HCT116 (cell line): ENCODE measurements around the gene TARM1. TPM values are rescaled to one million over a fixed set of nuclear protein-coding genes. Genes with fewer than 3 reads are reported as not detected.

ENCODE experiments used
- ATAC-seq: fragments of 200-7000 bp; cut with Tn5 transposase; 2 replicates; pipeline ENCODE4 v1.9.1; 2020; ENCODE audit warnings: mild to moderate bottlenecking, moderate library complexity
- BruUV-seq: library from RNA; stranded (reverse); fragments of 400-500 nt; replicated peaks from 2 replicates; lab custom pipeline; 2021; lab: Mats Ljungman, UMichigan
- CTCF ChIA-PET: fragments of 300-600 bp; sonication (Branson Sonifier 250); formaldehyde crosslinking; loops from one replicate; lab custom pipeline; 2021; ENCODE audit warnings: antibody characterized with exemption; lab: Charles Lee
- POLR2A ChIA-PET: fragments of 300-600, 350-600 bp; sonication (Branson Sonifier 250); formaldehyde crosslinking; loops from one replicate; lab custom pipeline; 2021; ENCODE audit warnings: antibody characterized with exemption; lab: Charles Lee
- RAD21 ChIA-PET, 2 experiments: fragments of 300-600 bp; sonication (Branson Sonifier 250); formaldehyde crosslinking; loops; one replicate each; lab custom pipeline; 2023; ENCODE audit warnings: low total read pairs in 2 of 2; ENCODE audit not compliant: uncharacterized antibody in 2 of 2, unreplicated experiment in 2 of 2, low non-redundant PET in 1 of 2; lab: Charles Lee
- DNase-seq: peaks from one replicate; pipeline ENCODE4 v3.0.0-alpha.2; 2010; ENCODE audit warnings: low read depth, low spot score
- H2AFZ ChIP-seq: fragments of 200-600 bp; shearing (Covaris generic), sonication (generic); 2 replicates; pipeline ENCODE4 v1.6.1; 2017; ENCODE audit warnings: low read depth, mixed run types, mixed read lengths, antibody characterized with exemption, low read length; ENCODE audit not compliant: poor library complexity, severe bottlenecking
- H3K27ac ChIP-seq: 2 replicates; pipeline ENCODE4 v1.5.1; 2012; ENCODE audit warnings: low read depth, low read length
- H3K27me3 ChIP-seq: fragments of 200-600 bp; sonication (generic); 2 replicates; pipeline ENCODE4 v1.6.1; 2016; ENCODE audit warnings: mixed run types, low read length, mixed read lengths; ENCODE audit not compliant: insufficient read depth
- H3K36me3 ChIP-seq, 2 experiments: fragments of 200-500 bp in 1 of 2; fragments of 200-600 bp in 1 of 2; sonication (Bioruptor generic) in 1 of 2; sonication (generic) in 1 of 2; 2 replicates each; pipeline versions ENCODE4 v1.5.1 to v1.6.1; 2014 to 2016; ENCODE audit warnings: low read length in 2 of 2, inconsistent platforms in 1 of 2, mixed read lengths in 1 of 2, mixed run types in 1 of 2; ENCODE audit not compliant: insufficient read depth in 2 of 2, control insufficient read depth in 1 of 2
- H3K4me1 ChIP-seq, 2 experiments: fragments of 200-600 bp in 1 of 2; sonication (generic) in 1 of 2; 2 replicates each; pipeline versions ENCODE4 v1.5.1 to v1.6.1; 2012 to 2017; ENCODE audit warnings: low read length in 2 of 2, inconsistent platforms in 1 of 2, mild to moderate bottlenecking in 1 of 2, mixed read lengths in 1 of 2, mixed run types in 1 of 2, moderate library complexity in 1 of 2; ENCODE audit not compliant: insufficient read depth in 2 of 2, control insufficient read depth in 1 of 2
- H3K4me2 ChIP-seq: fragments of 200-600 bp; sonication (generic); 2 replicates; pipeline ENCODE4 v1.6.1; 2017; ENCODE audit warnings: mixed run types, low read length, mixed read lengths
- H3K4me3 ChIP-seq, 2 experiments: fragments of 200-600 bp in 1 of 2; sonication (generic) in 1 of 2; replicated peaks in 1 of 2; 2 replicates each; pipeline ENCODE4 v1.5.1; 2011 to 2016; ENCODE audit warnings: low read length in 2 of 2, control low read depth in 1 of 2, low read depth in 1 of 2, mild to moderate bottlenecking in 1 of 2, mixed read lengths in 1 of 2, mixed run types in 1 of 2
- H3K79me2 ChIP-seq: fragments of 200-600 bp; sonication (generic); 2 replicates; pipeline ENCODE4 v1.6.1; 2017; ENCODE audit warnings: mild to moderate bottlenecking, mixed run types, low read length, moderate library complexity, mixed read lengths; ENCODE audit not compliant: insufficient read depth
- H3K9ac ChIP-seq: fragments of 200-600 bp; sonication (generic); 2 replicates; pipeline ENCODE4 v1.6.1; 2016; ENCODE audit warnings: low read length, mixed read lengths
- H3K9me2 ChIP-seq: fragments of 200-600 bp; sonication (generic), shearing (Covaris generic); 2 replicates; pipeline ENCODE4 v1.6.1; 2017; ENCODE audit warnings: mixed run types, mild to moderate bottlenecking, moderate library complexity; ENCODE audit not compliant: insufficient read depth
- H3K9me3 ChIP-seq, 2 experiments: fragments of 200-500 bp in 1 of 2; fragments of 200-600 bp in 1 of 2; sonication (Bioruptor generic) in 1 of 2; sonication (generic) in 1 of 2; 2 replicates each; pipeline ENCODE4 v1.6.1; 2014 to 2017; ENCODE audit warnings: low read length in 2 of 2, mixed read lengths in 2 of 2, inconsistent platforms in 1 of 2, low read depth in 1 of 2, mild to moderate bottlenecking in 1 of 2, mixed run types in 1 of 2, moderate library complexity in 1 of 2; ENCODE audit not compliant: control insufficient read depth in 1 of 2, insufficient read depth in 1 of 2
- H4K20me1 ChIP-seq: fragments of 200-600 bp; sonication (generic), shearing (Covaris generic); 2 replicates; pipeline ENCODE4 v1.6.1; 2017; ENCODE audit warnings: mixed run types, mild to moderate bottlenecking, moderate library complexity; ENCODE audit not compliant: insufficient read depth
- CBX3 ChIP-seq: IDR thresholded peaks from 2 replicates; pipeline ENCODE4 v1.6.1; 2012; ENCODE audit warnings: low read depth
- CEBPB ChIP-seq: IDR thresholded peaks from 2 replicates; pipeline ENCODE4 v1.6.1; 2012; ENCODE audit warnings: low read depth
- CTCF ChIP-seq, 3 experiments: fragments of 200-600 bp in 1 of 3; sonication (generic) in 1 of 3; IDR thresholded peaks in 2 of 3; conservative IDR thresholded peaks in 1 of 3; 2 replicates each; pipeline ENCODE4 v1.5.1; 2012 to 2017; ENCODE audit warnings: low read depth in 2 of 3, low read length in 2 of 3, antibody characterized with exemption in 1 of 3, borderline replicate concordance in 1 of 3, control low read depth in 1 of 3, mild to moderate bottlenecking in 1 of 3, mixed read lengths in 1 of 3, mixed run types in 1 of 3, moderate library complexity in 1 of 3; ENCODE audit not compliant: insufficient read depth in 1 of 3
- EGR1 ChIP-seq: IDR thresholded peaks from 2 replicates; pipeline ENCODE4 v1.6.1; 2012; ENCODE audit warnings: low read depth
- ELF1 ChIP-seq: IDR thresholded peaks from 2 replicates; pipeline ENCODE4 v1.6.1; 2012; ENCODE audit warnings: low read depth, borderline replicate concordance
- FOSL1 ChIP-seq: IDR thresholded peaks from 2 replicates; pipeline ENCODE4 v1.6.1; 2012; ENCODE audit warnings: low read depth
- JUND ChIP-seq: IDR thresholded peaks from 2 replicates; pipeline ENCODE4 v1.6.1; 2012
- MAX ChIP-seq: IDR thresholded peaks from 2 replicates; pipeline ENCODE4 v1.6.1; 2012
- POLR2A ChIP-seq: IDR thresholded peaks from 2 replicates; pipeline ENCODE4 v1.7.0; 2011; ENCODE audit warnings: borderline replicate concordance; ENCODE audit not compliant: insufficient read depth, insufficient read length; ENCODE audit errors: extremely low read depth
- SIN3A ChIP-seq: IDR thresholded peaks from 2 replicates; pipeline ENCODE4 v1.6.1; 2012; ENCODE audit warnings: low read depth
- SP1 ChIP-seq: IDR thresholded peaks from 2 replicates; pipeline ENCODE4 v1.6.1; 2012; ENCODE audit warnings: low read depth
- SRF ChIP-seq: IDR thresholded peaks from 2 replicates; pipeline ENCODE4 v1.6.1; 2012; ENCODE audit warnings: low read depth
- TCF7L2 ChIP-seq: IDR thresholded peaks from 2 replicates; pipeline ENCODE4 v1.7.0; 2011; ENCODE audit warnings: borderline replicate concordance, inconsistent platforms; ENCODE audit not compliant: insufficient read depth, insufficient read length; ENCODE audit errors: extremely low read depth
- YY1 ChIP-seq: IDR thresholded peaks from 2 replicates; pipeline ENCODE4 v1.6.1; 2011; ENCODE audit warnings: low read length, low read depth, moderate library complexity, mild to moderate bottlenecking; ENCODE audit not compliant: insufficient replicate concordance; ENCODE audit errors: extremely low read depth
- ZFX ChIP-seq: fragments of 450-650 bp; IDR thresholded peaks from 2 replicates; pipeline ENCODE4 v1.6.1; 2017
- ZNF274 ChIP-seq: fragments of 200-500 bp; sonication (Bioruptor generic); IDR thresholded peaks from 2 replicates; pipeline ENCODE4 v1.6.1; 2014; ENCODE audit warnings: mild to moderate bottlenecking, low read depth, low read length, inconsistent platforms
- intact Hi-C: fragments of 100-400 bp; cut with micrococcal nuclease; formaldehyde crosslinking; loops from 2 replicates; pipeline ENCODE4 v1.10.0; 2022
- total RNA-seq: library from RNA; stranded (reverse); gene quantifications from one replicate; pipeline ENCODE4 v1.2.1, GENCODE V29; 2021; ENCODE audit not compliant: unreplicated experiment

TARM1 gene
- total RNA-seq, 1 experiment from 2014 or later = not detected

GRCh38 chr19:54063350-54064116 is 17.6 kb downstream of the TARM1 start, which contains the start of gene VSTM1:
TSS of gene VSTM1 (minus strand) at chr19:54063897. CDS start at chr19:54063777, 120 bp downstream.
- Histone ChIP-seq H3K9ac (no peak within 1 kb of the TSS), H3K9me3 (no peaks in the 10 kb centered on the region), H3K27me3 (no peaks in the 10 kb centered on the region), H3K9me2 (no peaks in the 10 kb centered on the region), H2AFZ (no peak within 1 kb of the TSS), H3K4me1 (no peaks in the 10 kb centered on the region), H3K27ac (no peak within 1 kb of the TSS), H3K4me2 (no peak within 1 kb of the TSS), H3K79me2 (no peaks in the 10 kb centered on the region), H4K20me1 (no peaks in the 10 kb centered on the region), H3K4me3 (no peak within 1 kb of the TSS), H3K36me3 (no peaks in the 10 kb centered on the region)
- ATAC-seq = no peak
- no peak for TF ChIP-seq CTCF (IDR thresholded peaks at IDR 0.05 in 2 of 3, conservative IDR thresholded peaks at IDR 0.05 in 1 of 3; ENCODE audit: borderline replicate concordance in 1 of 3, insufficient read depth in 1 of 3, low read depth in 2 of 3, low read length in 2 of 3)
- no peak for TF ChIP-seq SRF
- TF ChIP-seq CBX3 = no peak
- TF ChIP-seq JUND = no peak
- no peak for DNase-seq
- intact Hi-C loops = no loop called here
- POLR2A ChIA-PET = no interaction called here
- BruUV-seq = no TSS peak
- CTCF ChIA-PET = no interaction called here
- RAD21 ChIA-PET = no interaction called here

GRCh38 chr19:54062643-54063042 is 18.5 kb downstream of the TARM1 start:
- no peaks in the 10 kb centered on the region for H3K36me3 ChIP-seq
- H3K4me1 ChIP-seq = no peaks in the 10 kb centered on the region
- BruUV-seq = no TSS peak
- ChIA-PET RAD21 (no interaction called here), CTCF (no interaction called here), POLR2A (no interaction called here)
- no peak for DNase-seq
- no peaks in the 10 kb centered on the region for H3K9me2 ChIP-seq
- no peaks in the 10 kb centered on the region for H3K79me2 ChIP-seq
- H3K4me2 ChIP-seq = no peak overlapping the region
- H2AFZ ChIP-seq = no peak overlapping the region
- ATAC-seq = no peak
- H4K20me1 ChIP-seq = no peaks in the 10 kb centered on the region
- no peak overlapping the region for H3K4me3 ChIP-seq
- no peaks in the 10 kb centered on the region for H3K27me3 ChIP-seq
- intact Hi-C loops = no loop called here
- H3K9me3 ChIP-seq = no peaks in the 10 kb centered on the region
- no peak overlapping the region for H3K9ac ChIP-seq
- H3K27ac ChIP-seq = no peak overlapping the region
- TF ChIP-seq YY1 = no peak
- no peak for TF ChIP-seq POLR2A
- TF ChIP-seq CEBPB = no peak
- TF ChIP-seq MAX = no peak
- no peak for TF ChIP-seq TCF7L2
- TF ChIP-seq FOSL1 = no peak
- TF ChIP-seq CBX3 = no peak
- no peak for TF ChIP-seq ZNF274
- TF ChIP-seq SP1 = no peak
- TF ChIP-seq JUND = no peak
- no peak for TF ChIP-seq EGR1
- TF ChIP-seq SRF = no peak
- TF ChIP-seq ELF1 = no peak
- no peak for TF ChIP-seq ZFX
- TF ChIP-seq SIN3A = no peak
- TF ChIP-seq CTCF (IDR thresholded peaks at IDR 0.05 in 2 of 3, conservative IDR thresholded peaks at IDR 0.05 in 1 of 3; ENCODE audit: borderline replicate concordance in 1 of 3, insufficient read depth in 1 of 3, low read depth in 2 of 3, low read length in 2 of 3) = no peak
